Measurements from ENCODE around the gene SSUH2. TPM values are rescaled to one million over a fixed set of nuclear protein-coding genes. Genes with fewer than 3 reads are reported as not detected.

The SSUH2 gene
- total and polyA plus RNA-seq, 12 donors, result 0.12 to 1.3 (median 0.61) TPM; not detected in 3

DNA sequence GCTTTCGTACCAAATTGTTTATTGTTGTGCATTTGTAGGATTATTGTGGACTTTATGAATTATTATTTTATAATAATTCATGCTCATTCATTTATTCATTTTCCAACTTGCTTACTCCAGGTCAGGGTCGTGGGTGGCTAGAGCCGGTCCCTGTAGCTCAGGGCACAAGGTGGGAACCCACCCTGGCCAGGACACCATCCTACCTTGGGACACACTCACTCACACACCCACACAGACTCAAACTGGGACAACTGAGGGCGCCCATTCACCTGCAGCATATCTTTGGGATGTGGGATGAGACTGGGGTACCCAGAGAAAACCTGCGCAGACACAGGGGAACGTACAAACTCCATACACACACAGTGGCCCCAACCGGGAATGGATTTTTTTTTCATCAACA is 40.6 kb downstream of the SSUH2 start:
- no peaks in the 10 kb centered on the region for H3K27me3 ChIP-seq
- H3K4me3 ChIP-seq, result no peak overlapping the region
- peak in 1 of 7 donors; percentile 34 for DNase-seq
- no peaks in the 10 kb centered on the region for H3K36me3 ChIP-seq (replicated peaks in 1 of 2)
- 93 to 99% (median 95%) methylated on average over 7 of the region's 7 CpGs for WGBS, 4 donors
- H3K4me1 ChIP-seq (replicated peaks in 1 of 2), result peaks cover 0 to 5% of the 10 kb centered on the region in 2 donors
- H3K9me3 ChIP-seq (replicated peaks in 1 of 3), result no peaks in the 10 kb centered on the region
- TF ChIP-seq POLR2A (IDR thresholded peaks at IDR 0.05) (no peak), CTCF (IDR thresholded peaks at IDR 0.05) (no peak)
- no peak overlapping the region for H3K27ac ChIP-seq
- intact Hi-C loops (cut with DNase I), result no loop called here

- no peaks in the 10 kb centered on the region for H3K27me3 ChIP-seq
- no peak overlapping the region for H3K27ac ChIP-seq
- 60 to 73% (median 65%) methylated on average over 9 of the region's 9 CpGs for WGBS, 4 donors
- H3K4me3 ChIP-seq, result no peak overlapping the region
- no peaks in the 10 kb centered on the region for H3K9me3 ChIP-seq (replicated peaks in 1 of 3)
- intact Hi-C loops (cut with DNase I), result no loop called here
- DNase-seq, result peak in 1 of 7 donors; percentile 39
- H3K36me3 ChIP-seq (replicated peaks in 1 of 2), result no peaks in the 10 kb centered on the region
- TF ChIP-seq CTCF (IDR thresholded peaks at IDR 0.05), result no peak
- TF ChIP-seq POLR2A (IDR thresholded peaks at IDR 0.05), result no peak
- peaks cover 0 to 5% of the 10 kb centered on the region in 2 donors for H3K4me1 ChIP-seq (replicated peaks in 1 of 2)
These were observed 41.4 kb downstream of the SSUH2 start for GRCh38 chr3:8603115-8603710.

DNA sequence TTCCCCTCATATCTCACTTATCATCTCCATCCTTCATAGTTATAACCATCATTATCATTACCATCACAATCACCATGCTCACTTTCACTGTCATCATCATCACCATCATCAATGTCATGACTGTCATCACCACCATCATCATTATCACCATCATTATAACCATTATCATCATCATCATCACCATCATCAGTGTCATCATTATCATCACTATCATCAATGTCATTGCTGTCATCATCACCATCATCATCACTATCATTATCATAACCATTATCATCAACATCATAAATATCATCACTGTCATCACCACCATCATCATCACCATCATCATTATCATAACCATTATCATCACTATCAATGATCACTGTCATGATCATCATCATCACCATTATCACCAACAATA is 44.1 kb downstream of the SSUH2 start:
- DNase-seq, result no peak
- H3K27ac ChIP-seq, result no peak overlapping the region
- H3K4me1 ChIP-seq (replicated peaks in 1 of 2), result no peaks in the 10 kb centered on the region
- TF ChIP-seq POLR2A (IDR thresholded peaks at IDR 0.05) (no peak), CTCF (IDR thresholded peaks at IDR 0.05) (no peak)
- no peaks in the 10 kb centered on the region for H3K9me3 ChIP-seq (replicated peaks in 1 of 3)
- no peaks in the 10 kb centered on the region for H3K36me3 ChIP-seq (replicated peaks in 1 of 2)
- H3K27me3 ChIP-seq, result no peaks in the 10 kb centered on the region
- H3K4me3 ChIP-seq, result no peak overlapping the region
- intact Hi-C loops (cut with DNase I), result no loop called here

GRCh38 chr3:8599146-8599545 is 45.5 kb downstream of the SSUH2 start:
- DNase-seq, result peak in 1 of 7 donors; percentile 17
- Histone ChIP-seq H3K36me3 (replicated peaks in 1 of 2) (no peaks in the 10 kb centered on the region), H3K27me3 (no peaks in the 10 kb centered on the region), H3K27ac (no peak overlapping the region), H3K4me1 (replicated peaks in 1 of 2) (no peaks in the 10 kb centered on the region), H3K4me3 (no peak overlapping the region), H3K9me3 (replicated peaks in 1 of 3) (no peaks in the 10 kb centered on the region)
- intact Hi-C loops (cut with DNase I), result no loop called here
- TF ChIP-seq CTCF (IDR thresholded peaks at IDR 0.05) (no peak), POLR2A (IDR thresholded peaks at IDR 0.05) (no peak)
- 69 to 88% (median 70%) methylated on average over 3 of the region's 3 CpGs for WGBS, 4 donors

All from adrenal gland (tissue), 12 donors.